ENCODE measurements around the gene NLRP14.

Gene NLRP14

DNA sequence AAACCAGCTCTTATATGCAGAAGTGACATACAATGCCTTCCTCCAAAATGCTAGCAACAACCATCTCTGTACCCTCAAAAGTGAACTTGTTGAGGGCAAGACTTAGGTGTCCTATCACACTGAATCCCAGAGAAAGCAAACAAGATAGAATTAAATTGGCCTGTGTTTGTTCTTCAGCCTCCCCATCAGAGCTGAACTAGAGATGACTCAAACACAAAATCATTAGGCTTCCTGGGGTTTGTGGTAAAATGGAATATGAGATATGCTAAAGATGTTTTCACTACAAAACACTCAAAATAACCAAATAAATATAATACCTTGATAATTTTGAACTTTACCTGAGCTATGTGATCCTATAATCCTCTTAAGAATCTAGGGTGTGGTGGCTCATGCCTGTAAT is 31.8 kb upstream of the NLRP14 start:
- H4K20me1 ChIP-seq (ENCODE audit: low read depth, low read length): no peaks in the 10 kb centered on the region
- H3K79me2 ChIP-seq (ENCODE audit: insufficient read depth, low read length): no peaks in the 10 kb centered on the region
- H3K9me2 ChIP-seq (replicated peaks; ENCODE audit: insufficient read depth, low read length): no peaks in the 10 kb centered on the region
- no peak overlapping the region for H3K9ac ChIP-seq (ENCODE audit: low read length)
- H3K27ac ChIP-seq (ENCODE audit: low read depth, low read length): no peak overlapping the region
- TF ChIP-seq CTCF (IDR thresholded peaks at IDR 0.05; ENCODE audit: insufficient read depth, low read length, poor library complexity, severe bottlenecking) (no peak), EZH2phosphoT487 (conservative IDR thresholded peaks at IDR 0.05; ENCODE audit: low read length) (no peak)
- no peak overlapping the region for H3K4me2 ChIP-seq (ENCODE audit: low read depth, low read length, poor library complexity, severe bottlenecking)
- no peak overlapping the region for H3K4me3 ChIP-seq (ENCODE audit: insufficient read depth, low read length, poor library complexity, severe bottlenecking)
- no peak overlapping the region for H2AFZ ChIP-seq (ENCODE audit: low read depth, low read length, severe bottlenecking)
- no peaks in the 10 kb centered on the region for H3K27me3 ChIP-seq (ENCODE audit: low read length)
- H3K9me3 ChIP-seq (ENCODE audit: insufficient read depth, low read length): no peaks in the 10 kb centered on the region
- no peaks in the 10 kb centered on the region for H3F3A ChIP-seq (ENCODE audit: insufficient read depth)
- no peaks in the 10 kb centered on the region for H3K36me3 ChIP-seq (ENCODE audit: low read length)

DNA sequence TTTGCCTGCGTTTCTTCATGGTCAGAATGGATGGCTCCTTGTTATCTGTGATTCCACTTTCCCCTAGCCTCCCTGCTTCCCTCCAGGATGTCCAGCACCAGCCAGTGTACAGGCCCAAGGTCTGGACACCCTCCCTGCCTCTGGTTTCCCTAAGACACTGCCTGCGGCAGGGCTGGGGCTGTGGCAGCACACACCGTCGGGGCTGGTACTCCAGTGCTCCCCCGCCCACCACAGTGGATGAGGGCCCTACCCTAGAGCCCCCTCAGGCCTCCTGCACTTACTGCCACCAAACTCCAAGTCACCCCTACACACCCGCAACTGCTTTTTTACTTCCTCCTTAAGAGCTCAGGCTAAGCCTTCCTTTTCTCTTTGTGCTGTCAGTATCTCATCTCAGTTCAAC is 29.1 kb upstream of the NLRP14 start:
- Histone ChIP-seq H3F3A (ENCODE audit: insufficient read depth) (no peaks in the 10 kb centered on the region), H3K4me2 (ENCODE audit: low read depth, low read length, poor library complexity, severe bottlenecking) (no peak overlapping the region), H3K9me2 (replicated peaks; ENCODE audit: insufficient read depth, low read length) (no peaks in the 10 kb centered on the region), H4K20me1 (ENCODE audit: low read depth, low read length) (no peaks in the 10 kb centered on the region), H3K27ac (ENCODE audit: low read depth, low read length) (no peak overlapping the region), H3K9ac (ENCODE audit: low read length) (no peak overlapping the region), H3K9me3 (ENCODE audit: insufficient read depth, low read length) (no peaks in the 10 kb centered on the region), H3K27me3 (ENCODE audit: low read length) (no peaks in the 10 kb centered on the region), H3K36me3 (ENCODE audit: low read length) (no peaks in the 10 kb centered on the region), H2AFZ (ENCODE audit: low read depth, low read length, severe bottlenecking) (no peak overlapping the region), H3K4me3 (ENCODE audit: insufficient read depth, low read length, poor library complexity, severe bottlenecking) (no peak overlapping the region), H3K79me2 (ENCODE audit: insufficient read depth, low read length) (no peaks in the 10 kb centered on the region)
- TF ChIP-seq EZH2phosphoT487 (conservative IDR thresholded peaks at IDR 0.05; ENCODE audit: low read length) (no peak), CTCF (IDR thresholded peaks at IDR 0.05; ENCODE audit: insufficient read depth, low read length, poor library complexity, severe bottlenecking) (no peak)

DNA sequence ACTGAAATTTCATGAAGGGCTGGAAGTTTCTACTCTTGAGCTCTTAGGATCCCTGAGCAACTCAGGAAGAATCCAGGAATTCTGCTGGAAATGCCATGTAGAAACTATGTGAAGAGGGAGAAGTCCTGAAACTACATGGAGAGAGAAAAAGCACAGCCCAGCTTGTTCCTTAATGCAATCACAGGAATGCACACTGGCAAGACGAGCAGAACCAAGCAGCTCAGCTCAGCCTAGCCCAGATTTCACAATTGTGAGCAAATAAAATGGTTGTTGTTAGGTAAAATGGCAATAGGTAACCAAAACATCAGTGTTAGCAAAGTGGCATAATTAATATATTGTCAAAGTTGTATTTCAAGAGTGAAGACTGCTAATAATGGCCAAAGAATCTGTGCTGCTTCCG is 28.3 kb upstream of the NLRP14 start:
- H3K36me3 ChIP-seq (ENCODE audit: low read length): no peaks in the 10 kb centered on the region
- H3K27ac ChIP-seq (ENCODE audit: low read depth, low read length): no peak overlapping the region
- H3K9ac ChIP-seq (ENCODE audit: low read length): no peak overlapping the region

More for the DNA sequence above, 28.3 kb upstream of the NLRP14 start:
- Histone ChIP-seq H3K4me3 (ENCODE audit: insufficient read depth, low read length, poor library complexity, severe bottlenecking) (no peak overlapping the region), H3K27me3 (ENCODE audit: low read length) (no peaks in the 10 kb centered on the region), H4K20me1 (ENCODE audit: low read depth, low read length) (0 out of 2 replicates have a peak, but pooled peaks cover 2% of the 10 kb centered on the region), H3K79me2 (ENCODE audit: insufficient read depth, low read length) (no peaks in the 10 kb centered on the region), H3K9me2 (replicated peaks; ENCODE audit: insufficient read depth, low read length) (no peaks in the 10 kb centered on the region), H3F3A (ENCODE audit: insufficient read depth) (no peaks in the 10 kb centered on the region), H3K9me3 (ENCODE audit: insufficient read depth, low read length) (no peaks in the 10 kb centered on the region), H2AFZ (ENCODE audit: low read depth, low read length, severe bottlenecking) (no peak overlapping the region), H3K4me2 (ENCODE audit: low read depth, low read length, poor library complexity, severe bottlenecking) (no peak overlapping the region)
- TF ChIP-seq EZH2phosphoT487 (conservative IDR thresholded peaks at IDR 0.05; ENCODE audit: low read length) (no peak), CTCF (IDR thresholded peaks at IDR 0.05; ENCODE audit: insufficient read depth, low read length, poor library complexity, severe bottlenecking) (no peak)
